IgD-negative memory B cell (primary cell): ENCODE results near the gene MGMT. TPM values are rescaled to one million over a fixed set of nuclear protein-coding genes. Genes with fewer than 3 reads are reported as not detected.

ENCODE experiments used
- H3K27ac Mint-ChIP-seq, 3 donors: one replicate each; pipeline ENCODE4 v1.8.0; 2020 to 2022; ENCODE audit warnings: mild to moderate bottlenecking in 3 of 3, mixed read lengths in 3 of 3, moderate library complexity in 1 of 3
- H3K27me3 Mint-ChIP-seq: one replicate; pipeline ENCODE4 v1.8.0; 2021; ENCODE audit warnings: mixed read lengths
- H3K36me3 Mint-ChIP-seq: one replicate; pipeline ENCODE4 v1.8.0; 2020; ENCODE audit warnings: mild to moderate bottlenecking, mixed read lengths
- H3K4me1 Mint-ChIP-seq, 3 donors: one replicate each; pipeline ENCODE4 v1.8.0; 2020 to 2022; ENCODE audit warnings: mixed read lengths in 3 of 3, mild to moderate bottlenecking in 1 of 3
- H3K4me3 Mint-ChIP-seq, 4 donors: one replicate each; pipeline ENCODE4 v1.8.0; 2020 to 2022; ENCODE audit warnings: mild to moderate bottlenecking in 4 of 4, mixed read lengths in 4 of 4, moderate library complexity in 3 of 4
- H3K9me3 Mint-ChIP-seq, 3 donors: one replicate each; pipeline ENCODE4 v1.8.0; 2020 to 2021; ENCODE audit warnings: mixed read lengths in 3 of 3, mild to moderate bottlenecking in 1 of 3
- polyA plus RNA-seq: library from polyadenylated mRNA; unstranded; fragments of 300-500 nt; fragmentation: Illumina TruSeq; gene quantifications from one replicate; pipeline ENCODE4 v1.2.3, GENCODE V29; 2021

Gene MGMT
- polyA plus RNA-seq, 1 donor from 2014 or later, result 35.1 TPM

DNA sequence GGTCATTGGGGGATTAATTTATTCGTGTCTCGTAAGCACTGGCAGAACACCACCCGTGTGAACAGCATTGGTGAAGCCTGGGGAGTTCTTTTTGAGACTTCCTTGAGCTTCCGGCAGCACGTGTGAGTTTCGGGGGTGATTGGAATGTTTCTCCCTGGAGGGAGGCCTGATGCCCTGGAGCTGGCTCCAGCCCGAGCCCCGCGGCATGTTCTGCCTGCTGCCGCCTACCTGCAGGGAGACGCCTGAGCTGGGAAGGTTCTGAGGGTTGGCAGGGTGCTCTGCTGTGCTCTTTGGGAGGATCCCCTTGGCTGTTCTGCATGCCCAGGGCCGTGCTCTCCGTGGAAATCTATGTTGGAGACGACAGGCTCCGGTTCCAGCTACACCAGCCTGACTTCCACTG is 159.3 kb downstream of the MGMT start:
- Mint-ChIP-seq H3K9me3 (peaks cover 0 to 5% (median 0%) of the 10 kb centered on the region in 3 donors), H3K27me3 (no peaks in the 10 kb centered on the region), H3K36me3 (peaks cover 6% of the 10 kb centered on the region), H3K4me3 (no peak overlapping the region), H3K27ac (no peak overlapping the region), H3K4me1 (peaks cover 7 to 8% (median 8%) of the 10 kb centered on the region in 3 donors)

DNA sequence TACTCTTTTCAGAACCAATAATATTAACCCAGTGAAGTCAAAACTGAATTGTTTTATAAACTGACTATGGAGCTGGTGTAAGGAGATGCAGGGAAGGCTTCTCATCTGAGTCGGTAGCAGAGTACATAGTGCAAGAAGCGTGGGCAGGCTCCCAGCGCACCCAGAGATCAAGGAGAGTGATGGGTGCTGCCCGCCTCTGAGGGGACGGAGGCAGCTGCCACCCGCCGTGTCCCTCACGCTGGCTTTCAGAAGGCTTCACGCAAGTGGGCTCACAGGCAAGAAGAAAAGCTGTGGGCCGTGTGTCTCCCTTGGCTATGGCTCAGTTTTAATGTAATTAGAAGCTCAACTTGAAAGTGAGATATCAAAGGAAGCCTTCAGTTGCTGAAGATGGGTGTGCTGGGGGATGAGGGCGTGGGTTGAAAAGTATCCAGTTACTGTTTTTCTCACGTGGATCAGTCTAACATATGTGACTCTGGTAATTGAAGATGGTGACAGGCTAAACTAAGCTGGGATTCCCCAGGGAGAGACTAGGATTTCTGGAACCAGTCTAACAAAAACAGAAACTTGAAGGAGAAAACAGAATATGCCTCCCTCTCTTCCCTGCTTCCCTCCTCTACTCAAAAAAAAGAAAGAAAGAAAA is 159.9 kb downstream of the MGMT start:
- H3K27ac Mint-ChIP-seq, result peak overlapping the region in 1 of 3 donors; percentile 31
- peaks cover 8% of the 10 kb centered on the region for H3K36me3 Mint-ChIP-seq
- H3K4me3 Mint-ChIP-seq, result no peak overlapping the region
- peaks cover 0 to 5% (median 0%) of the 10 kb centered on the region in 3 donors for H3K9me3 Mint-ChIP-seq
- no peaks in the 10 kb centered on the region for H3K27me3 Mint-ChIP-seq
- H3K4me1 Mint-ChIP-seq, result peaks cover 3 to 8% (median 7%) of the 10 kb centered on the region in 3 donors

DNA sequence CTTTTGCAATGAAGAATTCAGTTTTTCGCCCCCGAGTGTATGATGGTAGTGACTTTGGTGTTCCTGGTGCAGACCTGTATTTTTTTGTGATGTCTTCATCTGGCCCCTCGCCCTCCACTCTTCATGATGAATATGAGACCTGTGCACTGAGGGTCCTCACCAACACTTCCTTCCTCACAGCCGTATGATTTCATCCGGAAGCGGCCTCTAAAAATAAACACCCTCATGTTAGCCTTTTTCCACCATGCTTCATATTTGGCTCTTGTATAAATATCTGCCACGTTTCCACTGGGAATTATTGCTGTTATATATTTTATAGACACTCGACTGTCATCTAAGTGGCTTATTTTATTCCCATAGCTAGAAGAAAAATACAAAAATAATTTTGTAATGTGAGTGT is 160.4 kb downstream of the MGMT start:
- Mint-ChIP-seq H3K27ac (no peak overlapping the region), H3K27me3 (no peaks in the 10 kb centered on the region), H3K9me3 (peaks cover 0 to 5% (median 4%) of the 10 kb centered on the region in 3 donors), H3K4me3 (no peak overlapping the region), H3K36me3 (peaks cover 8% of the 10 kb centered on the region), H3K4me1 (peaks cover 3 to 8% (median 7%) of the 10 kb centered on the region in 3 donors)

DNA sequence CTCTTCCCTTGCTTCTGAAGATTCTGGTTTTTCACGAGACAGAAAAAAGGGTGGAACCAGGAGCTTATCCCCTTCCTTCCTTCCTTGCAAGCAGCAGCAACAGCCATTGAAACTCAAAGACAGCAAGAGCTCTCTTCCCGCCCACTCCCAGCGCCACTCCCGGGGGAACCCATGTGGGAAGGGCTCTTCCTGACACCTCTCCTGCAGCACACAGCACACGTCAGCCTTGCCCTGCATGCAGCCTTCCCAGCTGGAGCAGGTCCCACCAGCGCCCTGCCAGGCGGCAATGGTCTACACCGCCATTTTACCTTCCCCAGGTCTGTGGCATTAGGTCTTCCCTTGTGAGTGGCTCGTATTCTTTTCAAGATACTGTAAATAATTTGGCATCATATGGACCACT is 161.8 kb downstream of the MGMT start:
- H3K4me1 Mint-ChIP-seq, result peaks cover 3 to 8% (median 7%) of the 10 kb centered on the region in 3 donors
- no peak overlapping the region for H3K4me3 Mint-ChIP-seq
- H3K27me3 Mint-ChIP-seq, result no peaks in the 10 kb centered on the region
- peak overlapping the region in 1 of 3 donors; percentile 71 for H3K27ac Mint-ChIP-seq
- H3K36me3 Mint-ChIP-seq, result peaks cover 8% of the 10 kb centered on the region
- peaks cover 2 to 11% (median 7%) of the 10 kb centered on the region in 3 donors for H3K9me3 Mint-ChIP-seq

DNA sequence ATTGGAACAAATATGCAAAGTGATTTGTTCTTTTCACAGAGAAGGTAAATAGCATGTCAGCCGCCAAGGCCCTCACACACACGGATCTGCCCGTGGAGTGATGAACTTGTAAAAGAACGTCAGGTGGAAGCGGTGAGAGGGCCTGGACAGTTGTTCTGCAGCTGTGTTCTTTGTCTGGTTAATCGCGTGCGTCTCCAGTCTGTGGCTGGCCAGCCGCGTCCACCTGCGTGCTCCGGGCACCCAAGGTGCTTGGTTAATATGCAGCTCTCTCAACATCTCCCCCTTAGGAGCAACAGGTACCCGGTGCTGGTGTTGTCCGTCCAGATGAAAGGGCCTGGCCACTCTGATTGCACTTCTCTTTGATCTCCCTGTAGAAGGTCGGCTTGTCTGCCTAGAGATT is 162.9 kb downstream of the MGMT start:
- Mint-ChIP-seq H3K4me3 (no peak overlapping the region), H3K27ac (no peak overlapping the region), H3K4me1 (peaks cover under 1 to 8% (median 3%) of the 10 kb centered on the region in 3 donors), H3K9me3 (peaks cover 8 to 18% (median 8%) of the 10 kb centered on the region in 3 donors), H3K36me3 (peaks cover 12% of the 10 kb centered on the region), H3K27me3 (no peaks in the 10 kb centered on the region)

DNA sequence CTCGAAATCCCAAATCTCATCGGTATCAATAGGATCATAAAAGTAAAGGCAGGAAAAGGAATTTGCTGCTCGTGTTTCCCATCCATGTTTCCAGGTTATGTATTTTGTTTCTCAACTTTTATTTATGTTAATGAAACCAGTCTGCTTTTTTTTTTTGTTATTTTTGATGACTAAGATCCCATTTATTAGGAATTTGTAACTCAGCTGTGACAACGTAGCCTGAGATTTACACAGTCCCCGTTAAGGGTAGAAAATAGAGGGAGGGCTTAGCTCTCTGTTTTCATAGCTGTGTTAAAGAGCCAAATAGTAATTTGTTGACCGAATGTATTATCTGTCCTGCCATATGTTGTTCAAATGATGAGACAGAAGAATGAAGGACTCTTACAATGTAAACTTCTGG is 164.0 kb downstream of the MGMT start:
- Mint-ChIP-seq H3K27ac (no peak overlapping the region), H3K4me3 (no peak overlapping the region), H3K4me1 (peaks cover 0 to 8% (median 3%) of the 10 kb centered on the region in 3 donors), H3K27me3 (no peaks in the 10 kb centered on the region), H3K9me3 (peaks cover 8 to 18% (median 8%) of the 10 kb centered on the region in 3 donors), H3K36me3 (peaks cover 14% of the 10 kb centered on the region)

DNA sequence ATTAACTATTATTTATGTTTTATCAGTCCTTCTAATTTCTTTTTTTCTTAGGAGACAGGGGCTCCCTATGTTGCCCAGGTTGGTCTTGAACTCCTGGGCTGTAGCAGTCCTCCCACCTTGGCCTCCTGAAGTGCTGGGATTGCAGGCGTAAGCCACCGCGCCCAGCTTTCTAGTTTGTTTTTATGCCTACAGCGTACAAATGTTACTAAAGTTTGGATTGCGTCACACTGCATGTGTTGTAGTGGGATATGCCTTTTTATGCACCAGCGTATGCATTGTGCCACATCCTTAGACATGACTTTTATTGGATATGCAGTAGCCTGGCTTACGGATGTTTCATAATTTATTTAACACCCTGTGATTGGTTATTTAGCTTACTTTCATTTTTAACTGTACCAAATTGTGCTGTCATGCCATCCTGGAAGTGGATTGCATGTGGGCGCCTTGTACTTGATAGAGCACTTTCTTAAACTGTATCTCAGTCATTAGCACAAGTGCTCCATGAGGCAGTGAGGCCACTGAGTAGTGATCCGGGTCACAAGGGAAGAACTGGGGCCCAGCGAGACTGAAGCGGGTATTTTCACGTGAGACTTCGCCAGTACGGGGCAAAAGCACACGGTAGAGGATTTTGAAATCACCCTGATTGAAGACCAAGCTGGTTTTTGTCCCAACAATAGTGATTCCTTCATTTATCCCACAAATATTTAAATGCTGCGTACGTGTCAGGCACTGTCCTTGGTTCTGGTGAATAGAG is 165.0 kb downstream of the MGMT start:
- Mint-ChIP-seq H3K4me1 (peaks cover 0 to 8% (median 3%) of the 10 kb centered on the region in 3 donors), H3K27ac (no peak overlapping the region), H3K9me3 (peaks cover 8 to 18% (median 8%) of the 10 kb centered on the region in 3 donors), H3K27me3 (no peaks in the 10 kb centered on the region), H3K4me3 (no peak overlapping the region), H3K36me3 (peaks cover 11% of the 10 kb centered on the region)

DNA sequence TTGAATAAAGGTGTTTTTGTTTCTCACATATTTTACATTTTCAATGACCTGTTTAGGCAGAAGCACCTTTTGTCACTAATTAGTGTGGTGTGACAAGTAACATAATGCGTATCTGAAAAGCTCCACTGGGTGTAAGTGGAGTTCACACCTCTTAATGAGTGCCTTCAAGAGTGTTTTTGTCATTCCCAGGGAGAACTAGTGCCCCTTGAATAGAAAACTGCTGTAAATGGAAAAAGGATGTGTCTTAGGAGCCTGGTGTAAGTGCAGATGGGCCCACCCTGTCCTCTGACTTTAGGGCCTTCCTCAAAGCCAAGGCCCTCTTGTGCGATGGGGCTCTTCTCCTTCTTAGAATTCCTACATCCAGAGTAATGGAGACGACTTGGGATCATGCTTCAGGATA is 170.0 kb downstream of the MGMT start:
- H3K4me1 Mint-ChIP-seq, result peaks cover 0 to 1% (median 0%) of the 10 kb centered on the region in 3 donors
- H3K9me3 Mint-ChIP-seq, result peaks cover 3 to 18% (median 8%) of the 10 kb centered on the region in 3 donors
- H3K4me3 Mint-ChIP-seq, result no peak overlapping the region
- no peaks in the 10 kb centered on the region for H3K27me3 Mint-ChIP-seq
- no peak overlapping the region for H3K27ac Mint-ChIP-seq
- peaks cover 10% of the 10 kb centered on the region for H3K36me3 Mint-ChIP-seq

DNA sequence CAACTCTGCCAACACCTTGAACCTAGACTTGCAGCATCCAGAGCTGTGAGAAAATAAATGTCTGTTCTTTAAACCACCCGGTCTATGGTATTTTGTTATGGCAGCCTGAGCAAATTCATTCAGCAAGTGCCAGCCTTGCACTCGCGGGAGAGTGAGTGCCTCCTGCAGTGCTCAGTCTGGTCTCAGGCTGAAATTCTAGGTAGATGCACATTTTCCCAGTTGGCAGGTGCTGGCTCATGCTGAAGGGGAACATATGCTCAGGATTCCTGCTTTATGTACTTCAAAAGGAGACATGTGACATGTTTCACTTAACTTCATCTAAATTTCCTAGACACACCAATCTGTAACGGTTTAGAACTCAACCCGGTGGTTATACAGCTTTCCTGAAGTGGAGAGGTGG is 170.8 kb downstream of the MGMT start:
- Mint-ChIP-seq H3K36me3 (peaks cover 10% of the 10 kb centered on the region), H3K4me1 (peaks cover 0 to 1% (median 0%) of the 10 kb centered on the region in 3 donors), H3K27me3 (no peaks in the 10 kb centered on the region), H3K27ac (no peak overlapping the region), H3K9me3 (peaks cover 3 to 12% (median 8%) of the 10 kb centered on the region in 3 donors), H3K4me3 (no peak overlapping the region)

DNA sequence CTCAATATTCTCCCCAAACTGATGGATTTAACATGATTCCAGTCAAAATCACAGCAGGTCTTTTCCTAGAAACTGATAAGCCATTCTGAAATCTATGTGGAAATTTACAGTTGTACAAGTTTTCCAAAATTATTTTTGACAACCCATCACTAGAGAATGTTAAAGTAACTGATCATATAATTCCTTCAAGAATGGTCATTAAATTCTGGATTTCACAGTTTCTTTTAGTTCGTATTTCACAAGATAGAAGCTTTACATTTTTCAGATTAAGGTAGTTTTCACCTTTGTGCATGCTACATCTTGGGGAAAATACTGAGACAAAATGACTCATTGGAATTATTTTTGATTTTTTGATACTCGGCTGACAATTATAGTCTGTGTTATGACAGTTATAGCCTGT is 174.3 kb downstream of the MGMT start:
- no peaks in the 10 kb centered on the region for H3K9me3 Mint-ChIP-seq
- H3K4me3 Mint-ChIP-seq, result no peak overlapping the region
- H3K27ac Mint-ChIP-seq, result no peak overlapping the region
- peaks cover 7% of the 10 kb centered on the region for H3K36me3 Mint-ChIP-seq
- peaks cover 0 to 2% (median 0%) of the 10 kb centered on the region in 3 donors for H3K4me1 Mint-ChIP-seq
- H3K27me3 Mint-ChIP-seq, result no peaks in the 10 kb centered on the region

DNA sequence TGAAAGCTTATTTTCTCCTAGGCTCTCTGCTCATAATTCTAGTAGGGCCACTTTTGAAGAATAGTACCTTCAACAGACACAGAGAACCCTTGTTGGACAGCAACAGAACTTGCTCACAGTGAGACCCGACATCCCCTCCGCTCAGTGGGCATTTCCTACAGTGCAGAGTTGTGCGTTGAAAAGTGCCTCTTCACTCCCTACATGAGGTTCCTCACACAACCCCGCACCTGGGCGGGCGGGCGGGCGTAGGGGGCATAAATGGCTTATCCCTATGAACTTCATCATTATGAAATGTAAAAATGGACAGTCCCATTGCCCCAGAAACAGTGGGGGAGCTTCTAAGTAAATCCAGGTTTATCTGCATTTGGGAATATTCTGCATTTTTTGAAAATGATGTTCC is 174.9 kb downstream of the MGMT start:
- Mint-ChIP-seq H3K9me3 (no peaks in the 10 kb centered on the region), H3K4me3 (no peak overlapping the region), H3K4me1 (peaks cover 0 to 2% (median 0%) of the 10 kb centered on the region in 3 donors), H3K36me3 (peaks cover 8% of the 10 kb centered on the region), H3K27me3 (no peaks in the 10 kb centered on the region), H3K27ac (no peak overlapping the region)

DNA sequence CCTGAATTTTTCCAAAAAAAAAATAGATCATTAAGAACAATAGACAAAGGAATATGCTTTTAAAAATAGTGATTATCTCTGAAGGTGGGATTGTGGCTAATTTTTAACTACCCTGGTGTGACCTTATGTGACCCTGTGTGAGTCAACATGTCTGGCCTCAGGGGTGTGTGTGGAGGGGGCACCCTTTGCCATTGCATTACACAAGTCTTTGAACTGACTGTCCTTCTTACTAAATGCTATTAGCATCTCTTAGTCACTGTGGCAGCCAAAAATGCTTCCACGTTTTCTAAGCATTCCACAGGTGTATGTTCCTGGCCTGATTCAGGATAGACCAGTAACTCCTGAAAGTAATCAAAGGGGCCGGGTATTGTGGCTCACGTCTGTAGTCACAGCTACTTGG is 175.4 kb downstream of the MGMT start:
- Mint-ChIP-seq H3K9me3 (no peaks in the 10 kb centered on the region), H3K27me3 (no peaks in the 10 kb centered on the region), H3K36me3 (peaks cover 8% of the 10 kb centered on the region), H3K27ac (no peak overlapping the region), H3K4me1 (peaks cover 0 to 2% (median 0%) of the 10 kb centered on the region in 3 donors), H3K4me3 (peak overlapping the region in 1 of 4 donors; percentile 9)

DNA sequence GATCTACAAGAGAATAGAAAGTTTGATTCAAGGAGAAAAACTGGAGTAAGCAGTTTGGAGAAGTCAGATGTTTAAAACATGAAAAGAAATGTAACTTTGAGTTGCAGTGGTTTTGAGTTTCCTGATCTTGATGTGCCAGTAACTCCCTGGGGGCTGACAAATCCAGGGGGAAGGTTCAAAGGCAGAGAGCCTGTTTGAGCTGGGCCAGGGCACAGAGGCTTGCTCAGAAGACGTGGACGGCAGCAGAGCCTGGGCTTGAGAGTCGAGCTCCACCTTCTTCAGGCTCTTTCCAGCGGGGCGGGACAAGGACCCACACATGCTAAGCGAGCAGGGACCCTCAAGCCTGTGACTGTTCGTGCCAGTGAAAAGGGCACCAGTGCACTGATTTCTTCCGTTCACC is 176.2 kb downstream of the MGMT start:
- Mint-ChIP-seq H3K27ac (peak overlapping the region in 1 of 3 donors; percentile 35), H3K4me3 (no peak overlapping the region), H3K36me3 (peaks cover 8% of the 10 kb centered on the region), H3K4me1 (peaks cover 0 to 2% (median 0%) of the 10 kb centered on the region in 3 donors), H3K9me3 (no peaks in the 10 kb centered on the region), H3K27me3 (no peaks in the 10 kb centered on the region)

DNA sequence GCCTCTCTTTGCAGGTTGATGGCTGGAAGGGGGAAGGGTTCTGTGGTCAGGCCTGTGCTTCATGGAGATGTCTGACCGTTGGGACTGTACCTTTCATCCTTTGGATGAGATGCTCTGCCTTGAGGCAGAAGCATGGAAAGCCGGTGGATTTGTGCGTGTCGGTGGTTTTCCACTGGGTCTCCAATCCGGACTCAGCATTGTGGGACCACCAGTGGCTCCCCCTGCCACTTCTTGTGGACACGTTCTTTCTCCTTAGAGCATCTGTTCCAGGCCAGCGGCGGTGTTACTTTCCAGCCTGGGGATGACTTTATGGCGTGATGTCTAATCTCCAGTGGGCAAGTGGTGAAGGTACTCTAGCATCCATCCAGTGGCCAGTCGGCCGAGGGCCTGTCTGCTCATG is 178.4 kb downstream of the MGMT start:
- H3K4me3 Mint-ChIP-seq, result no peak overlapping the region
- no peaks in the 10 kb centered on the region for H3K27me3 Mint-ChIP-seq
- H3K27ac Mint-ChIP-seq, result no peak overlapping the region
- H3K9me3 Mint-ChIP-seq, result no peaks in the 10 kb centered on the region
- peaks cover 7% of the 10 kb centered on the region for H3K36me3 Mint-ChIP-seq
- peaks cover 0 to 2% (median 0%) of the 10 kb centered on the region in 3 donors for H3K4me1 Mint-ChIP-seq

DNA sequence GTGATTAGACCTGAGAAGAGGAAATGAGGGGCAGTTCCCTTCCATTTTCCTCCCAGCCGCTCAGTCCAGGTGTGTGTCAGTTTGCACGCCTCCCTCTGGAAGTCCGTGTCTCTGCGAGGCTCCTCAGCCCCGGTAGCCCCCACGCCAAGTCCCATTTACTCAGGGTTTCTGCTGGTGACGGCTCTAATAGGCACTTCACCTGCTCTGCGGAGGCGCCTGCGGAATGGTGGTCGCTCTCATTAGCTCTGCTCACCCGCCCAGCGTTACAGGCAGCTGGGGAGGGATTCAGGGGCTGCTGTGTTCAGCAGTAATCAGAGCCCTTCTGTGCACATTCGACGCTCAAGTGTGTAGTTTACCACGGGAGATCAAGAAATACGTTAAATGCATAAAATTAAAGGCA is 179.9 kb downstream of the MGMT start:
- H3K27me3 Mint-ChIP-seq, result no peaks in the 10 kb centered on the region
- H3K36me3 Mint-ChIP-seq, result peaks cover 6% of the 10 kb centered on the region
- no peaks in the 10 kb centered on the region for H3K9me3 Mint-ChIP-seq
- no peak overlapping the region for H3K4me3 Mint-ChIP-seq
- H3K4me1 Mint-ChIP-seq, result peaks cover 0 to 2% (median 0%) of the 10 kb centered on the region in 3 donors
- no peak overlapping the region for H3K27ac Mint-ChIP-seq
